ENCODE data around the gene ABCB4. TPM values are rescaled to one million over a fixed set of nuclear protein-coding genes. Genes with fewer than 3 reads are reported as not detected.

Gene ABCB4
- total RNA-seq, 3 donors from 2014 or later, result 0.33 to 2.8 (median 1.3) TPM

DNA sequence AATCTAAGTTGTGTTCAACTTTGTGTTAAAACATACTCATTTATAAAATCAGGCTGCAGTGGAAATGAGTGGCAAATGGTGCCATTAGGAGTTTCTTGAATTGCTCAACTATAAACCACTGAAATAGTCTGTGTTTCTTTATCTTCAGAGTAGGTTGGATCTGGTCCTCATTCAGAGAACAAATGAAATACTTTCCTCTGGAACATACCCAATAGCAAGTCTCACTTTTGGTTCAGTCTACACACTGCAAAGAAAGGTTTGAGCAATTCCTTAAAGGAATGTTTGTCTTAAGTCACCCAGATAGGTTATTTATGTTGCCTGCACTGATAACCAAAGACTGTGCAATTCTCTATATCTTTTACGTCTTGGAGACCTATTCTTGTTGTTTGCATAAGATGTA, 62.5 kb downstream of the ABCB4 start:
- no peak for DNase-seq (ENCODE audit: low spot score in 2 of 2)
- Histone ChIP-seq H3K27me3 (no peaks in the 10 kb centered on the region), H3K27ac (no peak overlapping the region), H3K9me3 (no peaks in the 10 kb centered on the region), H3K36me3 (no peaks in the 10 kb centered on the region), H3K4me3 (no peak overlapping the region), H3K4me1 (no peaks in the 10 kb centered on the region)
- intact Hi-C loops (cut with DNase I; ENCODE audit: low total_unique reads), result no loop called here
- TF ChIP-seq POLR2A (IDR thresholded peaks at IDR 0.05), result no peak
- no peak for TF ChIP-seq CTCF (IDR thresholded peaks at IDR 0.05)
- no peak for TF ChIP-seq POLR2AphosphoS5 (IDR thresholded peaks at IDR 0.05)

GRCh38 chr7:87411186-87411585, 64.3 kb downstream of the ABCB4 start:
- TF ChIP-seq POLR2A (IDR thresholded peaks at IDR 0.05), result no peak
- no peak for TF ChIP-seq POLR2AphosphoS5 (IDR thresholded peaks at IDR 0.05)
- TF ChIP-seq CTCF (IDR thresholded peaks at IDR 0.05), result no peak
- H3K9me3 ChIP-seq, result no peaks in the 10 kb centered on the region
- intact Hi-C loops (cut with DNase I; ENCODE audit: low total_unique reads), result no loop called here
- no peak for DNase-seq (ENCODE audit: low spot score in 2 of 2)
- H3K4me1 ChIP-seq, result no peaks in the 10 kb centered on the region
- no peak overlapping the region for H3K4me3 ChIP-seq
- H3K36me3 ChIP-seq, result no peaks in the 10 kb centered on the region
- no peak overlapping the region for H3K27ac ChIP-seq
- H3K27me3 ChIP-seq, result no peaks in the 10 kb centered on the region

- Histone ChIP-seq H3K9me3 (no peaks in the 10 kb centered on the region), H3K27me3 (no peaks in the 10 kb centered on the region), H3K36me3 (no peaks in the 10 kb centered on the region), H3K4me3 (no peak overlapping the region), H3K27ac (no peak overlapping the region), H3K4me1 (no peaks in the 10 kb centered on the region)
- intact Hi-C loops (cut with DNase I; ENCODE audit: low total_unique reads), result no loop called here
- no peak for TF ChIP-seq CTCF (IDR thresholded peaks at IDR 0.05)
- TF ChIP-seq POLR2A (IDR thresholded peaks at IDR 0.05), result no peak
- no peak for TF ChIP-seq POLR2AphosphoS5 (IDR thresholded peaks at IDR 0.05)
- DNase-seq (ENCODE audit: low spot score in 2 of 2), result no peak
These were observed 70.8 kb downstream of the ABCB4 start for GRCh38 chr7:87404674-87405073.

DNA sequence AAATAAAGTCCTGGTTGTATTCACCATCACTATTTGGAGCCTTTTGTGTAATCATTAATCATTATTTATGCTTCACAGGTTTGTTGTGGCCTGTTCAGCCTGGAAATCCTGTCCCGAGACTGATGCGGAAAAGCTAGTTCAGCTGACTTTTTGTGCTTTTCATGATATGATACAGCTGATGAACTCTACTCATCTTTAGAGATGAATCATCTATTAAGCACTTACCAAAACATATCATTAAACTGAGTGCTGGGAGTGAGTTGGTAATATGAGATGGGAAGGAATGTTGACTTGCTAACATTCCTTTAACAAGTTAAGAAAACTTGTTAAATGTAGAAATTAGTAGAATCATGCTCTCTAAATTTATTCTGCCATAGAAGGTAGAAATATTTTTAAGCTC, 77.0 kb downstream of the ABCB4 start:
- intact Hi-C loops (cut with DNase I; ENCODE audit: low total_unique reads), result no loop called here
- DNase-seq (ENCODE audit: low spot score in 2 of 2), result no peak
- no peaks in the 10 kb centered on the region for H3K27me3 ChIP-seq
- H3K4me3 ChIP-seq, result no peak overlapping the region
- no peaks in the 10 kb centered on the region for H3K9me3 ChIP-seq
- no peak overlapping the region for H3K27ac ChIP-seq
- no peaks in the 10 kb centered on the region for H3K36me3 ChIP-seq
- H3K4me1 ChIP-seq, result no peaks in the 10 kb centered on the region
- no peak for TF ChIP-seq POLR2A (IDR thresholded peaks at IDR 0.05)
- TF ChIP-seq POLR2AphosphoS5 (IDR thresholded peaks at IDR 0.05), result no peak
- no peak for TF ChIP-seq CTCF (IDR thresholded peaks at IDR 0.05)

GRCh38 chr7:87395442-87396020, 79.9 kb downstream of the ABCB4 start:
- no peak overlapping the region for H3K4me3 ChIP-seq
- H3K4me1 ChIP-seq, result no peaks in the 10 kb centered on the region
- intact Hi-C loops (cut with DNase I; ENCODE audit: low total_unique reads), result no loop called here
- no peaks in the 10 kb centered on the region for H3K9me3 ChIP-seq
- H3K27me3 ChIP-seq, result no peaks in the 10 kb centered on the region
- H3K27ac ChIP-seq, result no peak overlapping the region
- TF ChIP-seq POLR2AphosphoS5 (IDR thresholded peaks at IDR 0.05), result no peak
- no peak for TF ChIP-seq CTCF (IDR thresholded peaks at IDR 0.05)
- no peak for TF ChIP-seq POLR2A (IDR thresholded peaks at IDR 0.05)
- no peak for DNase-seq (ENCODE audit: low spot score in 2 of 2)
- H3K36me3 ChIP-seq, result peaks cover 10% of the 10 kb centered on the region

Measured in breast epithelium (tissue), 4 donors.